Keratinocyte (primary cell): ENCODE data around the gene FGF11. TPM values are rescaled to one million over a fixed set of nuclear protein-coding genes. Genes with fewer than 3 reads are reported as not detected.

Experiments used
- DNase-seq: peaks from one replicate; pipeline ENCODE4 v3.0.0-alpha.2; 2011; ENCODE audit warnings: low read depth, missing footprints, low spot score
- FAIRE-seq: peaks from 2 replicates; lab custom pipeline; 2011; peaks lifted over from hg19 to GRCh38; lab: Jason Lieb, UNC
- H2AFZ ChIP-seq: 2 replicates; pipeline ENCODE4 v1.6.0; 2012; ENCODE audit warnings: low read length, control low read depth, inconsistent platforms; ENCODE audit not compliant: control insufficient read depth
- H3K27ac ChIP-seq: 2 replicates; pipeline ENCODE4 v1.5.1; 2011; ENCODE audit warnings: low read length; ENCODE audit not compliant: control insufficient read depth, insufficient read depth
- H3K27me3 ChIP-seq: 3 replicates; pipeline ENCODE4 v1.6.0; 2011; ENCODE audit warnings: low read length; ENCODE audit not compliant: control insufficient read depth, insufficient read depth; ENCODE audit errors: extremely low read depth
- H3K36me3 ChIP-seq, 2 experiments: 2 replicates in 1 of 2; 3 replicates in 1 of 2; pipeline ENCODE4 v1.5.1; 2011; ENCODE audit warnings: low read length in 2 of 2, mild to moderate bottlenecking in 1 of 2; ENCODE audit not compliant: control insufficient read depth in 2 of 2, insufficient read depth in 2 of 2; ENCODE audit errors: extremely low read depth in 1 of 2
- H3K4me1 ChIP-seq: 3 replicates; pipeline ENCODE4 v1.5.1; 2011; ENCODE audit warnings: low read length; ENCODE audit not compliant: control insufficient read depth, insufficient read depth; ENCODE audit errors: extremely low read depth
- H3K4me2 ChIP-seq: 3 replicates; pipeline ENCODE4 v1.6.0; 2011; ENCODE audit warnings: low read depth, low read length; ENCODE audit not compliant: control insufficient read depth, insufficient read depth; ENCODE audit errors: extremely low read depth
- H3K4me3 ChIP-seq, 3 experiments: fragments of 200-600 bp in 1 of 3; sonication (generic) in 1 of 3; 2 replicates in 2 of 3; 3 replicates in 1 of 3; pipeline ENCODE4 v1.5.1; 2011 to 2016; ENCODE audit warnings: low read length in 3 of 3, mild to moderate bottlenecking in 3 of 3, control low read depth in 2 of 3, inconsistent platforms in 1 of 3, low read depth in 1 of 3, mixed read lengths in 1 of 3, mixed run types in 1 of 3, moderate library complexity in 1 of 3; ENCODE audit not compliant: control insufficient read depth in 2 of 3, insufficient read depth in 2 of 3; ENCODE audit errors: extremely low read depth in 1 of 3
- H3K79me2 ChIP-seq: 2 replicates; pipeline ENCODE4 v1.6.0; 2012; ENCODE audit warnings: low read length; ENCODE audit not compliant: control insufficient read depth, insufficient read depth
- H3K9ac ChIP-seq: 3 replicates; pipeline ENCODE4 v1.6.0; 2011; ENCODE audit warnings: low read length; ENCODE audit not compliant: control insufficient read depth, insufficient read depth; ENCODE audit errors: extremely low read depth
- H3K9me1 ChIP-seq: 3 replicates; pipeline ENCODE4 v1.6.0; 2011; ENCODE audit warnings: low read length; ENCODE audit not compliant: control insufficient read depth, insufficient read depth; ENCODE audit errors: extremely low read depth
- H3K9me3 ChIP-seq: 2 replicates; pipeline ENCODE4 v1.5.1; 2012; ENCODE audit warnings: low read depth, low read length; ENCODE audit not compliant: control insufficient read depth
- H4K20me1 ChIP-seq: 3 replicates; pipeline ENCODE4 v1.6.0; 2011; ENCODE audit warnings: low read length; ENCODE audit not compliant: control insufficient read depth, insufficient read depth; ENCODE audit errors: extremely low read depth
- EZH2 ChIP-seq: IDR thresholded peaks from one replicate; pipeline ENCODE4 v1.6.1; 2012; ENCODE audit warnings: inconsistent platforms, mild to moderate bottlenecking, low read length, moderate library complexity
- dilution Hi-C: fragments of 300-500 bp; cut with MboI; formaldehyde crosslinking; loops from one replicate; pipeline ENCODE4 v1.7.0; 2020; ENCODE audit warnings: low sequenced_read_pairs; ENCODE audit not compliant: extremely low pct_ligation_motif_present
- polyA plus RNA-seq, 5 experiments: library from polyadenylated mRNA; depleted of rRNA in 3 of 5; stranded (reverse) in 3 of 5; stranded (forward) in 1 of 5; unstranded in 1 of 5; fragments of >200 nt; gene quantifications; 1 replicate in 1 of 5; 2 replicates in 3 of 5; 3 replicates in 1 of 5; pipeline versions ENCODE4 v1.2.1 to v1.2.3, GENCODE V29; 2011 to 2012; ENCODE audit warnings: missing spikeins in 2 of 5, low read depth in 1 of 5, low replicate concordance in 1 of 5
- TF ChIP-seq, protein P1 (sequence below), 3 experiments: IDR thresholded peaks in 1 of 3; conservative IDR thresholded peaks in 1 of 3; optimal IDR thresholded peaks in 1 of 3; 2 replicates in 2 of 3; 3 replicates in 1 of 3; pipeline versions ENCODE3 to v1.5.1; 2011; ENCODE audit warnings: low read length in 3 of 3, mild to moderate bottlenecking in 3 of 3, moderate library complexity in 2 of 3, control low read depth in 1 of 3, inconsistent platforms in 1 of 3; ENCODE audit not compliant: insufficient read depth in 2 of 3; ENCODE audit errors: extremely low read depth in 1 of 3

FGF11 gene
- polyA plus RNA-seq, 1 donor (not counting 4 experiments of a cell fraction or from before 2014, with no cell fraction given), result 30.4 TPM

DNA sequence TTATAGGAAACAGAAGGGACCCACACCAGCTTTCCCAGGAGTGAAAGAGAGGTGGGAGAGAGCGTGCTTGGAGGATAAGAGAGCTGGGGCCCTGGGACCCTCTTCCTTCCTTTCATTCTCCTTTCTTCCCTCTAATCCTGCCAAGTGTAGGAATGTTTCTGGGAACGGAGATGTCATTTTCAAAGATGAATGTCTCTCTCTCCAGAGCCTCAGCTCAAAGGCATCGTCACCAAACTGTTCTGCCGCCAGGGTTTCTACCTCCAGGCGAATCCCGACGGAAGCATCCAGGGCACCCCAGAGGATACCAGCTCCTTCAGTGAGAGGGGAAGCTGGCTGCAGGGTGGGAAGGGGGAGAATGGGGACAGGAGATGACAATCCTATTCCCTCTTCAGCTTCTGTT lies 2.0 kb downstream of the FGF11 start:
- TF ChIP-seq, protein P1, sequence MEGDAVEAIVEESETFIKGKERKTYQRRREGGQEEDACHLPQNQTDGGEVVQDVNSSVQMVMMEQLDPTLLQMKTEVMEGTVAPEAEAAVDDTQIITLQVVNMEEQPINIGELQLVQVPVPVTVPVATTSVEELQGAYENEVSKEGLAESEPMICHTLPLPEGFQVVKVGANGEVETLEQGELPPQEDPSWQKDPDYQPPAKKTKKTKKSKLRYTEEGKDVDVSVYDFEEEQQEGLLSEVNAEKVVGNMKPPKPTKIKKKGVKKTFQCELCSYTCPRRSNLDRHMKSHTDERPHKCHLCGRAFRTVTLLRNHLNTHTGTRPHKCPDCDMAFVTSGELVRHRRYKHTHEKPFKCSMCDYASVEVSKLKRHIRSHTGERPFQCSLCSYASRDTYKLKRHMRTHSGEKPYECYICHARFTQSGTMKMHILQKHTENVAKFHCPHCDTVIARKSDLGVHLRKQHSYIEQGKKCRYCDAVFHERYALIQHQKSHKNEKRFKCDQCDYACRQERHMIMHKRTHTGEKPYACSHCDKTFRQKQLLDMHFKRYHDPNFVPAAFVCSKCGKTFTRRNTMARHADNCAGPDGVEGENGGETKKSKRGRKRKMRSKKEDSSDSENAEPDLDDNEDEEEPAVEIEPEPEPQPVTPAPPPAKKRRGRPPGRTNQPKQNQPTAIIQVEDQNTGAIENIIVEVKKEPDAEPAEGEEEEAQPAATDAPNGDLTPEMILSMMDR (optimal IDR thresholded peaks at IDR 0.05 in 1 of 3, IDR thresholded peaks at IDR 0.05 in 1 of 3, conservative IDR thresholded peaks at IDR 0.05 in 1 of 3; ENCODE audit: extremely low read depth in 1 of 3, insufficient read depth in 2 of 3, low read length in 3 of 3), result no peak
- TF ChIP-seq EZH2, result no peak
- H2AFZ ChIP-seq, result no peak overlapping the region
- FAIRE-seq (no peak), DNase-seq (no peak)
- H3K9ac ChIP-seq, result no peak overlapping the region
- no peak overlapping the region for H3K4me2 ChIP-seq
- peaks cover 15% of the 10 kb centered on the region for H3K79me2 ChIP-seq
- H3K27me3 ChIP-seq, result no peaks in the 10 kb centered on the region
- H3K4me3 ChIP-seq, result no peak overlapping the region
- dilution Hi-C loops, result no loop called here
- H3K36me3 ChIP-seq, result peaks cover 0 to 4% of the 10 kb centered on the region in 2 experiments
- peaks cover 5% of the 10 kb centered on the region for H3K9me1 ChIP-seq
- no peaks in the 10 kb centered on the region for H4K20me1 ChIP-seq
- peaks cover 66% of the 10 kb centered on the region for H3K4me1 ChIP-seq
- H3K9me3 ChIP-seq, result no peaks in the 10 kb centered on the region
- H3K27ac ChIP-seq, result no peak overlapping the region

DNA sequence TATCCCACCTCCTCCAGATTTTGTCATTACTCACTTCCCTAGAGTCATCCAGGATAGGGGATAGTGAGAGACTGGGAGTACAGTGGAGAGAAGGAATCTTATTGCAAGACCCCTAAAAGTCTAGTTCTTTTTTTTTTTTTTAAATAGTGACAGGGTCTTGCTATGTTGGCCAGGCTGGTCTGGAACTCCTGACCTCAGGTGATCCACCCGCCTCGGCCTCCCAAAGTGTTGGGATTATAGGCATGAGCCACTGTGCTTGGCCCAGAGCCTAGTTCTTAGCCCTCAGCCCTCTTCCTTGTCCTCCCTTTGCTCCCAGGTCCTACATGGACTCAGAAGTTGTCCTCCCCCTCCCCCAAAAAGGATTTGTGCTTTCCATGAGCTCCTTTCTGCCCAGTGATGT lies 2.8 kb downstream of the FGF11 start:
- Histone ChIP-seq H3K9me3 (no peaks in the 10 kb centered on the region), H3K27me3 (no peaks in the 10 kb centered on the region), H4K20me1 (no peaks in the 10 kb centered on the region), H3K4me3 (no peak overlapping the region), H3K36me3 (peaks cover 0 to 4% of the 10 kb centered on the region in 2 experiments), H3K4me1 (peaks cover 66% of the 10 kb centered on the region), H3K79me2 (peaks cover 10% of the 10 kb centered on the region), H3K27ac (no peak overlapping the region), H3K9me1 (peaks cover 5% of the 10 kb centered on the region), H2AFZ (no peak overlapping the region), H3K4me2 (no peak overlapping the region), H3K9ac (no peak overlapping the region)
- dilution Hi-C loops, result no loop called here
- FAIRE-seq (no peak), DNase-seq (no peak)
- TF ChIP-seq, protein P1 (optimal IDR thresholded peaks at IDR 0.05 in 1 of 3, IDR thresholded peaks at IDR 0.05 in 1 of 3, conservative IDR thresholded peaks at IDR 0.05 in 1 of 3; ENCODE audit: extremely low read depth in 1 of 3, insufficient read depth in 2 of 3, low read length in 3 of 3), result no peak
- TF ChIP-seq EZH2, result no peak
